Measurements from ENCODE around the gene AGAP5. TPM values are rescaled to one million over a fixed set of nuclear protein-coding genes. Genes with fewer than 3 reads are reported as not detected.

The AGAP5 gene
- total and polyA plus RNA-seq, 10 of the 15 experiments (the other 5 are each of a cell fraction or from before 2014, with no cell fraction given) = 0.68 to 8.5 (median 6.7) TPM; not detected in 1

GRCh38 chr10:73731588-73732375, 33.9 kb upstream of the AGAP5 start:
- H3K4me2 ChIP-seq (ENCODE audit: control insufficient read depth, insufficient read depth) = no peak overlapping the region; the same call in none of the 2 replicates
- H3K9ac ChIP-seq (ENCODE audit: control insufficient read depth, insufficient read depth, low read length) = no peak overlapping the region
- H3K9me3 ChIP-seq (replicated peaks; ENCODE audit: control insufficient read depth, insufficient read depth, low read length) = no peaks in the 10 kb centered on the region
- intact Hi-C loops (cut with micrococcal nuclease; ENCODE audit: unreplicated experiment) = no loop called here
- ChIA-PET POLR2A (interaction anchor here (1.2 to 3.7 kb wide), 5 partner anchors 12 to 79 kb away, joined by 4 to 38 read pairs (median 5); partner anchors contain the start of gene SEC24C), RAD21 (ENCODE audit: unreplicated experiment) (interaction anchor here (0.8 to 3.1 kb wide), 7 partner anchors 12 to 88 kb away, joined by 3 to 25 read pairs (median 12); partner anchors contain the start of genes CHCHD1, SEC24C and ZSWIM8), SMC1A (ENCODE audit: uncharacterized antibody, unreplicated experiment) (interaction anchor here (1.0 to 4.7 kb wide), 12 partner anchors 12 to 148 kb away, joined by 3 to 35 read pairs (median 5); partner anchors contain the start of genes CHCHD1 and SEC24C), CTCF (interaction anchor here (1.1 to 2.0 kb wide), 3 partner anchors 21 to 78 kb away, joined by 3 to 4 read pairs (median 3); no protein-coding TSS in a partner anchor)
- TF ChIP-seq RELB (IDR thresholded peaks at IDR 0.05; ENCODE audit: low read depth) (no peak), DPF2 (IDR thresholded peaks at IDR 0.05) (no peak), STAT1 (conservative IDR thresholded peaks at IDR 0.05) (no peak), HCFC1 (IDR thresholded peaks at IDR 0.05; ENCODE audit: low read length) (no peak), POU2F2 (IDR thresholded peaks at IDR 0.05; ENCODE audit: borderline replicate concordance, low read depth, low read length) (no peak), ASH2L (IDR thresholded peaks at IDR 0.05; ENCODE audit: borderline replicate concordance, low read depth) (no peak), SUZ12 (IDR thresholded peaks at IDR 0.05; ENCODE audit: unreplicated experiment) (no peak), ETV6 (conservative IDR thresholded peaks at IDR 0.05 in 1 of 2, IDR thresholded peaks at IDR 0.05 in 1 of 2; ENCODE audit: borderline replicate concordance in 1 of 2, low read depth in 1 of 2) (no peak), RFX5 (IDR thresholded peaks at IDR 0.05; ENCODE audit: low read depth, low read length) (no peak), NFXL1 (IDR thresholded peaks at IDR 0.05; ENCODE audit: borderline replicate concordance) (no peak), ZBTB4 (CRISPR knock-in tag; IDR thresholded peaks at IDR 0.05) (no peak), SIN3A (IDR thresholded peaks at IDR 0.05; ENCODE audit: low read depth, low read length) (no peak), GABPA (IDR thresholded peaks at IDR 0.05; ENCODE audit: low read depth) (no peak), ZZZ3 (IDR thresholded peaks at IDR 0.05; ENCODE audit: control insufficient read depth, insufficient read length, low read depth) (no peak)
- H3K4me3 ChIP-seq = no peak overlapping the region
- H3K27me3 ChIP-seq (replicated peaks in 1 of 2; ENCODE audit: control insufficient read depth in 2 of 2, insufficient read depth in 2 of 2, low read length in 1 of 2) = no peaks in the 10 kb centered on the region
- no peaks in the 10 kb centered on the region; the same call in 1 of the 2 replicates for H3K4me1 ChIP-seq (ENCODE audit: control insufficient read depth, insufficient read depth, low read length)
- H4K20me1 ChIP-seq (ENCODE audit: control insufficient read depth, insufficient read depth) = no peaks in the 10 kb centered on the region
- 93% methylated on average over 34 of the region's 42 CpGs for WGBS (ENCODE audit: insufficient coverage, insufficient replicate concordance, low lambda C conversion rate, missing lambda C conversion rate)
- in situ Hi-C loops (cut with MboI) = no loop called here
- no peak for DNase-seq (ENCODE audit: low read depth, low spot score)
- peaks cover 24% of the 10 kb centered on the region for H3K79me2 ChIP-seq (ENCODE audit: control insufficient read depth, insufficient read depth, low read length)
- BruUV-seq (replicated peaks) = no TSS peak
- no peak for FAIRE-seq
- no peak overlapping the region for H2AFZ ChIP-seq (ENCODE audit: control insufficient read depth, low read depth, low read length)
- H3K36me3 ChIP-seq (ENCODE audit: control insufficient read depth in 2 of 2, insufficient read depth in 2 of 2, low read length in 1 of 2) = no peaks in the 10 kb centered on the region; a peak in 2 of 4 replicates
- H3K27ac ChIP-seq (ENCODE audit: control insufficient read depth, insufficient read depth) = no peak overlapping the region
- no peak for ATAC-seq
